ENCODE data around the gene STK10. TPM values are rescaled to one million over a fixed set of nuclear protein-coding genes. Genes with fewer than 3 reads are reported as not detected.

The STK10 gene
- polyA plus RNA-seq, 3 donors from 2014 or later, result 24.8 to 274 (median 54.9) TPM

DNA sequence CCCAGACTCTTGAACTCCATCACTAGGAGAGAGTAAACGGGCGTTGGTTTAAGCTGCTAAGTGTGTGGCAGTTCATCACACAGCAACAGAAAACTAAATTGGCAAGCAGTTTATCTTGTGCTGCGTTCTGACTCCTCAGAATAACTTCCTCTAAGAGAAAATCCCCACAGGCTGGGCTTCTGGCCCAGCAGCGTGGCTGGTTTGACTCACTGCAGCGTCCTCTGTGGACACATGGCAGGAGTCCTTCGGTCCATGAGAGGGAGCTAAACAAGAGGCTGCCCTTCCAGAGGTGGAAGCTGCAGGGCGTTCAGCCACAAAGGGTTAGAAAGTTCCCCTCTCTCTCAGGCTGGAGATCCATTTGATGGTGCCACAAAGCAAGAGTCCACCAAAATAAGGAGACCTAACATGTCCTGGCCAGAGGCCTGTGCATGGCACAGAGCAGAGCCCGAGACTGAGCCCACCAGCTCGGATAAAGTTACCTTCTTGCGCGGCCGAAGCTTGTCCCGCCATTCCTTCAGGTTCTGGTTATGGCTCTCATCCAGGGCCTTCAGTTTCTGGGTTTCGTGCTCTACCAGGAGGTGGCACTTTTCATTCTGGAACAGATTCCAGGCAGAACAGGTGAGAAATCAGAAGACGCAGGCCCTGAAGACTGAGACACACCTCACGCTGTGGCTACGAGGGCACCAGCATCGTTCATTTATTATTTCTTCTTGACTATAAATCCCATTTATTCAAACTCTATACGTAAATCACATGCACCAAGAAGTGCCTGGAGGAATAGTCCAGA lies 135.4 kb downstream of the STK10 start:
- peaks cover 13 to 68% (median 45%) of the 10 kb centered on the region in 3 donors for H3K36me3 Mint-ChIP-seq
- peaks cover 16 to 65% (median 57%) of the 10 kb centered on the region in 3 donors for H3K27me3 Mint-ChIP-seq (ENCODE audit: low read depth in 3 of 3)
- H3K4me1 Mint-ChIP-seq, result peaks cover 5 to 15% of the 10 kb centered on the region in 2 donors
- no peak for DNase-seq
- no peaks in the 10 kb centered on the region for H3K9me3 Mint-ChIP-seq
- H3K27ac Mint-ChIP-seq, result peak overlapping the region in 4 of 6 donors; percentile 19 to 57 (median 48)
- H3K4me3 Mint-ChIP-seq, result no peak overlapping the region

- peak overlapping the region in 1 of 5 donors; percentile 54 for H3K4me3 Mint-ChIP-seq
- peak overlapping the region in 5 of 6 donors; percentile 49 to 81 (median 60) for H3K27ac Mint-ChIP-seq
- H3K4me1 Mint-ChIP-seq, result peaks cover 3 to 15% of the 10 kb centered on the region in 2 donors
Observed at GRCh38 chr5:172051643-172052339, 136.2 kb downstream of the STK10 start.

DNA sequence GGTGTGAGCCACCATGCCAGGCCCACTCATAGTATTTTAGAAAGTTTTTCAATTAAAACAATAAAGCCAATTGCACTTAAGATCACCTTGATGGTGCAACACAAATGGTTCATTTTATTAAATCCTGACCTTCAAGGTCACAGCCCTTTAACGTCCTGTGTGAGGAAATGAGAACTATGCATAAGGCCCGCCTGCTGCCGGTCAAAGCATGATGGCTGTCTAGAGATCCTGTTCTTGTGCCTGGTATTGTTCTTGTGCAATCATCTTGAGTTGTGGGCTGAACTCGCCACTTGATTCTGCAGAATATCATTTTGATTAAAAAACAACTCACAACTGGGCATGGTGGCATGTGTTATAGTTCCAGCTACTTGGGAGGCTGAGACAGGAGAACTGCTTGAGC lies 137.9 kb downstream of the STK10 start:
- Mint-ChIP-seq H3K36me3 (peaks cover 3 to 63% (median 41%) of the 10 kb centered on the region in 3 donors), H3K27me3 (ENCODE audit: low read depth in 3 of 3) (peaks cover 20 to 56% (median 53%) of the 10 kb centered on the region in 3 donors), H3K4me1 (peaks cover 3 to 17% of the 10 kb centered on the region in 2 donors), H3K9me3 (no peaks in the 10 kb centered on the region), H3K27ac (peak overlapping the region in 2 of 6 donors; percentile 23 to 31), H3K4me3 (no peak overlapping the region)
- no peak for DNase-seq

More at GRCh38 chr5:172051643-172052339, 136.2 kb downstream of the STK10 start:
- no peaks in the 10 kb centered on the region for H3K9me3 Mint-ChIP-seq
- no peak for DNase-seq
- peaks cover 16 to 64% (median 61%) of the 10 kb centered on the region in 3 donors for H3K27me3 Mint-ChIP-seq (ENCODE audit: low read depth in 3 of 3)
- peaks cover 11 to 70% (median 47%) of the 10 kb centered on the region in 3 donors for H3K36me3 Mint-ChIP-seq

GRCh38 chr5:172049226-172049796 lies 138.7 kb downstream of the STK10 start:
- Mint-ChIP-seq H3K27me3 (ENCODE audit: low read depth in 3 of 3) (peaks cover 20 to 56% (median 50%) of the 10 kb centered on the region in 3 donors), H3K36me3 (peaks cover 3 to 69% (median 46%) of the 10 kb centered on the region in 3 donors), H3K4me1 (peaks cover 3 to 20% of the 10 kb centered on the region in 2 donors), H3K9me3 (no peaks in the 10 kb centered on the region), H3K27ac (peak overlapping the region in 5 of 6 donors; percentile 13 to 72 (median 22)), H3K4me3 (peak overlapping the region in 1 of 5 donors; percentile 24)
- no peak for DNase-seq

- no peak for DNase-seq
- Mint-ChIP-seq H3K9me3 (no peaks in the 10 kb centered on the region), H3K27me3 (ENCODE audit: low read depth in 3 of 3) (peaks cover 20 to 56% (median 53%) of the 10 kb centered on the region in 3 donors), H3K4me1 (peaks cover 3 to 20% of the 10 kb centered on the region in 2 donors), H3K36me3 (peaks cover 3 to 74% (median 49%) of the 10 kb centered on the region in 3 donors), H3K27ac (peak overlapping the region; percentile 23 to 72 (median 60)), H3K4me3 (no peak overlapping the region)
Observed at GRCh38 chr5:172048539-172049101, 139.4 kb downstream of the STK10 start.

GRCh38 chr5:172048170-172048422 lies 139.9 kb downstream of the STK10 start:
- H3K4me1 Mint-ChIP-seq, result peaks cover 3 to 20% of the 10 kb centered on the region in 2 donors
- peaks cover 20 to 58% (median 57%) of the 10 kb centered on the region in 3 donors for H3K27me3 Mint-ChIP-seq (ENCODE audit: low read depth in 3 of 3)
- H3K4me3 Mint-ChIP-seq, result no peak overlapping the region
- peak overlapping the region in 5 of 6 donors; percentile 28 to 72 (median 55) for H3K27ac Mint-ChIP-seq
- H3K36me3 Mint-ChIP-seq, result peaks cover 7 to 74% (median 49%) of the 10 kb centered on the region in 3 donors
- no peak for DNase-seq
- no peaks in the 10 kb centered on the region for H3K9me3 Mint-ChIP-seq

DNA sequence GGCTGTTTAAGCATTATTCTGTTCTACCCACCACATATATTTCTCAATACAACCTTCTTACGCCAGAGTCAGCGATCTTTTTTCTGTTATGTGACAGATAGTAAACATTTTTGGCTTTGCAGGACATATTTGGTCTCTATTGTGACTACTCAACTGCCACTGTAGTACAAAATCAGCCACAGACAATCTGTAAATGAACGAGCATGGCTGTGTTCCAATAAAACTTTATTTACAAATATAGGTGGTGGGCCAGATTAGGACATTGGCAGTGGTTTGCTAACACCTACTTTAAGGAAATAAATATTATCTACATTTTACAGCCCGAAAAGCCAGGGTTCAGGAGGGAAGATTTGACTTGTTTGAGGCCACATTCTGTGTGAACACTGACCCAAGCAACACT lies 141.4 kb downstream of the STK10 start:
- no peak for DNase-seq
- H3K27ac Mint-ChIP-seq, result peak overlapping the region in 4 of 6 donors; percentile 11 to 42 (median 26)
- peaks cover 3 to 20% of the 10 kb centered on the region in 2 donors for H3K4me1 Mint-ChIP-seq
- peaks cover 26 to 58% (median 57%) of the 10 kb centered on the region in 3 donors for H3K27me3 Mint-ChIP-seq (ENCODE audit: low read depth in 3 of 3)
- no peak overlapping the region for H3K4me3 Mint-ChIP-seq
- peaks cover 7 to 68% (median 43%) of the 10 kb centered on the region in 3 donors for H3K36me3 Mint-ChIP-seq
- no peaks in the 10 kb centered on the region for H3K9me3 Mint-ChIP-seq

GRCh38 chr5:172045315-172045632 lies 142.8 kb downstream of the STK10 start:
- peak overlapping the region; percentile 45 to 84 (median 63) for H3K27ac Mint-ChIP-seq
- no peaks in the 10 kb centered on the region for H3K9me3 Mint-ChIP-seq
- H3K4me1 Mint-ChIP-seq, result peaks cover 7 to 22% of the 10 kb centered on the region in 2 donors
- peaks cover 7 to 61% (median 38%) of the 10 kb centered on the region in 3 donors for H3K36me3 Mint-ChIP-seq
- peaks cover 26 to 65% (median 57%) of the 10 kb centered on the region in 3 donors for H3K27me3 Mint-ChIP-seq (ENCODE audit: low read depth in 3 of 3)
- no peak for DNase-seq
- H3K4me3 Mint-ChIP-seq, result no peak overlapping the region

- H3K27ac Mint-ChIP-seq, result peak overlapping the region; percentile 45 to 84 (median 63)
- DNase-seq, result no peak
- no peaks in the 10 kb centered on the region for H3K9me3 Mint-ChIP-seq
- H3K4me3 Mint-ChIP-seq, result no peak overlapping the region
- peaks cover 12 to 27% of the 10 kb centered on the region in 2 donors for H3K4me1 Mint-ChIP-seq
- peaks cover 24 to 65% (median 54%) of the 10 kb centered on the region in 3 donors for H3K27me3 Mint-ChIP-seq (ENCODE audit: low read depth in 3 of 3)
- H3K36me3 Mint-ChIP-seq, result peaks cover 7 to 58% (median 38%) of the 10 kb centered on the region in 3 donors
Observed at GRCh38 chr5:172044631-172045314, 143.3 kb downstream of the STK10 start.

DNA sequence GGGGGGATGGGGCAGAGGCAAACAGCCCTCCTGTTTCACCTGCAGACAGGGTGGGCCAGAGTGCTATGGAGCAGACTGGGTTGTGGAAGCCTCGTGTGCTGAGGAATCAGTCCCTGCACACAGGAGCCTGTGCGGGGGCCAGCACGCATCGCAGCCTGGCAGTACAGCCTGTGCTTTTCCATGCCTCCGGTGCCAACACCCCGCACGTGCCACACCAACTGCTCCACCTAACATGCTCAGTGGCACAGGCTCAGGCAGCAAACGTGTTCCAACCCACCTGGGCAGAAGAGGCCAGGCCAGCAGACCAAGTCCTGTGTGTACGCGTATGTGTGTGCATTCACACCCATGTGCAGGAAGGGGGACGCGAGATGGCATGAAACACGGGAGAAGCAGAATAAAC lies 144.2 kb downstream of the STK10 start:
- Mint-ChIP-seq H3K27ac (peak overlapping the region in 2 of 6 donors; percentile 11 to 39), H3K36me3 (peaks cover 4 to 52% (median 31%) of the 10 kb centered on the region in 3 donors)

DNA sequence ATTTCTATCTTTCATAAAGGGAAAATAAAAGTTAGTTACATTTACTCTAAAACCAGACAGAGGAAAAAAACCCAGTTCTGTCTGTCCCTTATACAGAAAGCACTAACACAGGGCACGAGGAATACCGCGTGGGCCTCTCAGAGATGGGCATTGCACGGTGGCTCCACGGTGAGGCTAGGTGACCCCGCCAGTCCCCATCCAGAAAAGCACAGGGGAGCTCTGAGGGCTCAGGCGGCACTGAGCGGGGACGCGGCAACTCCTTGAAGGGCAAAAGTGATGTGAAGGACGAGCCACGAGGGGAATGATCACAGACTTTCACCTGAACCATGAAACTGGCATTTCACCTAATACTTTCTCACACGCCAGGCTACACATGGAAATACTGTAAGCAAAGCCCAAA lies 145.8 kb downstream of the STK10 start:
- peak overlapping the region in 3 of 6 donors; percentile 55 to 80 (median 78) for H3K27ac Mint-ChIP-seq
- H3K4me1 Mint-ChIP-seq, result peaks cover 16 to 33% of the 10 kb centered on the region in 2 donors
- peaks cover 15 to 52% (median 36%) of the 10 kb centered on the region in 3 donors for H3K27me3 Mint-ChIP-seq (ENCODE audit: low read depth in 3 of 3)
- no peaks in the 10 kb centered on the region for H3K9me3 Mint-ChIP-seq
- no peak for DNase-seq
- peaks cover 6 to 42% (median 22%) of the 10 kb centered on the region in 3 donors for H3K36me3 Mint-ChIP-seq
- peak overlapping the region in 2 of 5 donors; percentile 10 to 40 for H3K4me3 Mint-ChIP-seq

More for the DNA sequence above, 144.2 kb downstream of the STK10 start:
- Mint-ChIP-seq H3K4me3 (no peak overlapping the region), H3K9me3 (no peaks in the 10 kb centered on the region), H3K27me3 (ENCODE audit: low read depth in 3 of 3) (peaks cover 21 to 60% (median 50%) of the 10 kb centered on the region in 3 donors), H3K4me1 (peaks cover 14 to 30% of the 10 kb centered on the region in 2 donors)
- no peak for DNase-seq

DNA sequence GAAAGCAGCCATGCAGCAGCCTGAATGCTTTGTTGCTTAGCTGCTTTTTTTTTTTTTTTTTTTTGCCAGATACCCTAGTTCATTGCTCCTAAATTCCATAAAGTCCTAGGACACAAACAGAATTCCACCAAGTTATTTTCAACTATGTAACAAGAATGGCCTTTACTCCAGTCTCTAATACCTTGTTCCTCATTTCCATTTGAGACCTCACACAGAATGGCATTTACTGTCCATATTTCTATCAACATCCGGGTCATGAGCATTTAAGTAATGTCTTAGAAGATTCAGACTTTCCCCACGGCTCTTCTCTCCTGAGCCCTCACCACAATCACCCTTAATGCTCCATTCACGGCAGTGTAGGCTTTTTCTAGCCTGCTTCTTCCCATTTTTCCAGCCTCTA lies 149.9 kb downstream of the STK10 start:
- Mint-ChIP-seq H3K4me3 (no peak overlapping the region), H3K4me1 (peaks cover 19 to 28% of the 10 kb centered on the region in 2 donors), H3K9me3 (no peaks in the 10 kb centered on the region), H3K27me3 (ENCODE audit: low read depth in 3 of 3) (peaks cover 9 to 29% (median 14%) of the 10 kb centered on the region in 3 donors), H3K27ac (no peak overlapping the region), H3K36me3 (peaks cover 1 to 17% (median 6%) of the 10 kb centered on the region in 3 donors)
- DNase-seq, result no peak

DNA sequence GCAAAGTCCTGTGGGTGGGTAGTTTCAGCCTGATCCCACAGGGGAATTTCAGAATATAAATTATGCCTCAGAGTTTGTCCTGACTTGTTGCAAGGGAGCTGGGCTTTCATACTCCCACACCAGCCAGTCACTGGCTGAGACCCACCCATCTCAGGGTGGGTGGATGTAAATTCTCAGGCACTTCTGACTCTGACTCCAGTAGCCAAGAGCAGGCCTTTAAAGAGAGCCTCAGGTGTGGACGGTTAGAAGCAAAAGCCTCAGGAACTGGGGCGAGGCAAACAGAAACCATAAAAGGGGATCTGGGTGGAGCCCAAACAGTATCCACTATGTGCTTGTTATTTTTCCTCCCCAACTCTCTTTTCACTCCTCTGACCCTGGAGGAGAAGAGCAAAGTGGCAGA lies 153.0 kb downstream of the STK10 start:
- peaks cover 0 to 7% (median 0%) of the 10 kb centered on the region in 3 donors for H3K27me3 Mint-ChIP-seq (ENCODE audit: low read depth in 3 of 3)
- H3K27ac Mint-ChIP-seq, result no peak overlapping the region
- H3K4me3 Mint-ChIP-seq, result no peak overlapping the region
- DNase-seq, result no peak
- H3K9me3 Mint-ChIP-seq, result peaks cover 0 to 3% (median 0%) of the 10 kb centered on the region in 6 donors
- H3K4me1 Mint-ChIP-seq, result peaks cover 14 to 24% of the 10 kb centered on the region in 2 donors
- peaks cover 5 to 27% (median 13%) of the 10 kb centered on the region in 3 donors for H3K36me3 Mint-ChIP-seq

All from immature natural killer cell (primary cell).